HepG2 (cell line): ENCODE measurements around the gene ZDHHC6. TPM values are rescaled to one million over a fixed set of nuclear protein-coding genes. Genes with fewer than 3 reads are reported as not detected.
A peak's percentile ranks its signal among the peaks of the same experiment; 100 is the strongest.

Source experiments
- ADNP ChIP-seq: sonication (generic); formaldehyde crosslinking; IDR thresholded peaks from 2 replicates; pipeline ENCODE4 v1.4.0; 2020; ENCODE audit warnings: missing genetic modification reagents
- AKAP8 ChIP-seq: sonication (generic); formaldehyde crosslinking; IDR thresholded peaks from 2 replicates; pipeline ENCODE4 v1.5.1; 2020; ENCODE audit warnings: mild to moderate bottlenecking, missing genetic modification reagents
- HHEX ChIP-seq: IDR thresholded peaks from 2 replicates; pipeline ENCODE4 v1.6.1; 2016; ENCODE audit warnings: control low read depth
- KDM3A ChIP-seq: IDR thresholded peaks from 2 replicates; pipeline ENCODE4 v1.6.1; 2018; ENCODE audit warnings: low read depth, missing compliant biosample characterization
- MXD4 ChIP-seq: IDR thresholded peaks from 2 replicates; pipeline ENCODE4 v1.6.1; 2016; ENCODE audit warnings: mild to moderate bottlenecking, missing biosample characterization, missing genetic modification reagents
- NCOR1 ChIP-seq: fragments of 200-600 bp; sonication (generic); IDR thresholded peaks from 2 replicates; pipeline ENCODE4 v1.7.0; 2017; ENCODE audit warnings: antibody characterized with exemption, low read length, borderline replicate concordance
- RARG ChIP-seq: sonication (generic); formaldehyde crosslinking; IDR thresholded peaks from 2 replicates; pipeline ENCODE4 v1.4.0; 2020; ENCODE audit warnings: low read depth, mild to moderate bottlenecking, missing genetic modification reagents
- RCOR2 ChIP-seq: IDR thresholded peaks from 2 replicates; pipeline ENCODE4 v1.6.1; 2016; ENCODE audit warnings: missing biosample characterization, missing genetic modification reagents
- RORA ChIP-seq: sonication (generic); formaldehyde crosslinking; IDR thresholded peaks from 2 replicates; pipeline ENCODE4 v1.5.0; 2020; ENCODE audit warnings: mild to moderate bottlenecking, missing genetic modification reagents, moderate library complexity
- SMAD1 ChIP-seq: sonication (generic); formaldehyde crosslinking; IDR thresholded peaks from 2 replicates; pipeline ENCODE4 v1.4.0; 2020; ENCODE audit warnings: missing genetic modification reagents, low read depth, mild to moderate bottlenecking, borderline replicate concordance
- SMAD9 ChIP-seq: sonication (generic); formaldehyde crosslinking; IDR thresholded peaks from 2 replicates; pipeline ENCODE4 v1.5.1; 2020; ENCODE audit warnings: mild to moderate bottlenecking, missing genetic modification reagents
- TARDBP ChIP-seq: sonication (generic); formaldehyde crosslinking; IDR thresholded peaks from 2 replicates; pipeline ENCODE4 v1.8.0; 2022; ENCODE audit warnings: mild to moderate bottlenecking, missing genetic modification reagents
- TCF7 ChIP-seq: sonication (generic); IDR thresholded peaks from 2 replicates; pipeline ENCODE4 v1.6.1; 2016; ENCODE audit warnings: antibody characterized with exemption, low read depth
- TGIF2 ChIP-seq: IDR thresholded peaks from 2 replicates; pipeline ENCODE4 v1.6.1; 2016; ENCODE audit warnings: control low read depth, missing compliant biosample characterization
- TRIM24 ChIP-seq: sonication (generic); formaldehyde crosslinking; IDR thresholded peaks from 2 replicates; pipeline ENCODE4 v1.8.0; 2022; ENCODE audit warnings: mild to moderate bottlenecking, missing genetic modification reagents
- ZNF138 ChIP-seq: sonication (generic); formaldehyde crosslinking; IDR thresholded peaks from 2 replicates; pipeline ENCODE4 v1.5.0; 2020; ENCODE audit warnings: mild to moderate bottlenecking, low read depth, missing genetic modification reagents
- ZNF547 ChIP-seq: sonication (generic); formaldehyde crosslinking; IDR thresholded peaks from 2 replicates; pipeline ENCODE4 v1.5.1; 2020; ENCODE audit warnings: mild to moderate bottlenecking, missing genetic modification reagents
- ZNF772 ChIP-seq: sonication (generic); formaldehyde crosslinking; IDR thresholded peaks from 2 replicates; pipeline ENCODE4 v1.5.0; 2020; ENCODE audit warnings: mild to moderate bottlenecking, missing genetic modification reagents
- polyA plus RNA-seq, 8 experiments: library from polyadenylated mRNA; depleted of rRNA in 3 of 8; stranded (reverse) in 7 of 8; unstranded in 1 of 8; fragments of >200 nt; fragmentation: Illumina TruSeq in 4 of 8; extraction: Trizol in 4 of 8; gene quantifications; 2 replicates each; pipeline versions ENCODE4 v1.2.1 to v1.2.3, GENCODE V29; 2011 to 2016; ENCODE audit warnings: low read depth in 4 of 8, missing spikeins in 1 of 8, mixed read lengths in 1 of 8; ENCODE audit not compliant: insufficient read depth in 1 of 8
- total RNA-seq, 5 experiments: library from RNA; depleted of rRNA; stranded (reverse); fragments of >200 nt; fragmentation: Illumina TruSeq; extraction: Trizol; gene quantifications; 2 replicates each; pipeline ENCODE4 v1.2.3, GENCODE V29; 2016; ENCODE audit warnings: low read depth in 1 of 5
- TF ChIP-seq, protein P1 (sequence below): sonication (generic); formaldehyde crosslinking; IDR thresholded peaks from 2 replicates; pipeline ENCODE4 v1.5.0; 2020; ENCODE audit warnings: missing genetic modification reagents
- TF ChIP-seq, protein P2 (sequence below): sonication (generic); formaldehyde crosslinking; conservative IDR thresholded peaks from 2 replicates; pipeline ENCODE4 v1.4.0; 2020; ENCODE audit warnings: missing genetic modification reagents
- TF ChIP-seq, protein P3 (sequence below): sonication (generic); formaldehyde crosslinking; IDR thresholded peaks from 2 replicates; pipeline ENCODE4 v1.5.0; 2020; ENCODE audit warnings: missing genetic modification reagents
- TF ChIP-seq, protein P4 (sequence below): sonication (generic); formaldehyde crosslinking; IDR thresholded peaks from 2 replicates; pipeline ENCODE4 v1.5.0; 2020; ENCODE audit warnings: missing genetic modification reagents, mild to moderate bottlenecking, borderline replicate concordance
- TF ChIP-seq, protein P5 (sequence below): sonication (generic); formaldehyde crosslinking; IDR thresholded peaks from 2 replicates; pipeline ENCODE4 v1.5.1; 2020; ENCODE audit warnings: mild to moderate bottlenecking, missing genetic modification reagents, borderline replicate concordance

Gene ZDHHC6
- total and polyA plus RNA-seq, 2 of the 13 experiments (the other 11 are each of a cell fraction or from before 2014, with no cell fraction given), result 20.9 to 49.4 TPM

DNA sequence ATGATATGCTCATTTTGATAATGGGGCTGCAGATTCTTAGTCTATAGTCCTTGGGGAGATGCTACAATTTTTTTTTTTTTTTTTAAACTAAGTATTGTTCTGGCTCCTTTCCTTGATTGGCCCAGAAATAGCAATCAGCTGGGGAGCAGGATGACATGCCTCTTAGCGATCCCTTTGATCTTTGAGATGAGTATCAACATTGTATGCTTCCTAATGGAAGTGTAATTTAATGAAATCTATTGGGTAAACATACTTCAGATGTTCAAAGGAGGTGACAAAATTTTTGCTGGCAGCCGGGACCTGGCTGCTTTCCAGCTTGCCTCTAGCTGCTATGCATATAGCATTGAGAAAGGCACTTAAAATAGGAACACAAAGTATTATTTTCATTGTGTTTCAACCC lies 43.8 kb upstream of the ZDHHC6 start (continued):
- TF ChIP-seq, protein P1, sequence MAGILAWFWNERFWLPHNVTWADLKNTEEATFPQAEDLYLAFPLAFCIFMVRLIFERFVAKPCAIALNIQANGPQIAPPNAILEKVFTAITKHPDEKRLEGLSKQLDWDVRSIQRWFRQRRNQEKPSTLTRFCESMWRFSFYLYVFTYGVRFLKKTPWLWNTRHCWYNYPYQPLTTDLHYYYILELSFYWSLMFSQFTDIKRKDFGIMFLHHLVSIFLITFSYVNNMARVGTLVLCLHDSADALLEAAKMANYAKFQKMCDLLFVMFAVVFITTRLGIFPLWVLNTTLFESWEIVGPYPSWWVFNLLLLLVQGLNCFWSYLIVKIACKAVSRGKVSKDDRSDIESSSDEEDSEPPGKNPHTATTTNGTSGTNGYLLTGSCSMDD (CRISPR knock-in tag), result no peak
- TF ChIP-seq MXD4 (CRISPR knock-in tag) (no peak), ZNF772 (CRISPR knock-in tag) (no peak), RCOR2 (CRISPR knock-in tag) (0 out of 2 replicates have a peak, but pooled peaks have one; percentile 32), KDM3A (CRISPR knock-in tag) (no peak), TCF7 (peak; percentile 98), AKAP8 (CRISPR knock-in tag) (no peak), TRIM24 (CRISPR knock-in tag) (no peak), HHEX (CRISPR knock-in tag) (0 out of 2 replicates have a peak, but pooled peaks have one; percentile 59), RARG (no peak), RORA (CRISPR knock-in tag) (no peak), TGIF2 (CRISPR knock-in tag) (no peak), ZNF138 (CRISPR knock-in tag) (no peak), SMAD1 (CRISPR knock-in tag) (no peak), ZNF547 (CRISPR knock-in tag) (no peak), SMAD9 (CRISPR knock-in tag) (no peak), NCOR1 (peak; percentile 77; the same call in 1 of the 2 replicates), TARDBP (CRISPR knock-in tag) (no peak; the same call in 1 of the 2 replicates), ADNP (CRISPR knock-in tag) (no peak)
- TF ChIP-seq, protein P2, sequence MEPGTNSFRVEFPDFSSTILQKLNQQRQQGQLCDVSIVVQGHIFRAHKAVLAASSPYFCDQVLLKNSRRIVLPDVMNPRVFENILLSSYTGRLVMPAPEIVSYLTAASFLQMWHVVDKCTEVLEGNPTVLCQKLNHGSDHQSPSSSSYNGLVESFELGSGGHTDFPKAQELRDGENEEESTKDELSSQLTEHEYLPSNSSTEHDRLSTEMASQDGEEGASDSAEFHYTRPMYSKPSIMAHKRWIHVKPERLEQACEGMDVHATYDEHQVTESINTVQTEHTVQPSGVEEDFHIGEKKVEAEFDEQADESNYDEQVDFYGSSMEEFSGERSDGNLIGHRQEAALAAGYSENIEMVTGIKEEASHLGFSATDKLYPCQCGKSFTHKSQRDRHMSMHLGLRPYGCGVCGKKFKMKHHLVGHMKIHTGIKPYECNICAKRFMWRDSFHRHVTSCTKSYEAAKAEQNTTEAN, result 0 out of 2 replicates have a peak, but pooled peaks have one; percentile 21
- TF ChIP-seq, protein P3, sequence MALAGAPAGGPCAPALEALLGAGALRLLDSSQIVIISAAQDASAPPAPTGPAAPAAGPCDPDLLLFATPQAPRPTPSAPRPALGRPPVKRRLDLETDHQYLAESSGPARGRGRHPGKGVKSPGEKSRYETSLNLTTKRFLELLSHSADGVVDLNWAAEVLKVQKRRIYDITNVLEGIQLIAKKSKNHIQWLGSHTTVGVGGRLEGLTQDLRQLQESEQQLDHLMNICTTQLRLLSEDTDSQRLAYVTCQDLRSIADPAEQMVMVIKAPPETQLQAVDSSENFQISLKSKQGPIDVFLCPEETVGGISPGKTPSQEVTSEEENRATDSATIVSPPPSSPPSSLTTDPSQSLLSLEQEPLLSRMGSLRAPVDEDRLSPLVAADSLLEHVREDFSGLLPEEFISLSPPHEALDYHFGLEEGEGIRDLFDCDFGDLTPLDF (CRISPR knock-in tag), result no peak
- TF ChIP-seq, protein P4, sequence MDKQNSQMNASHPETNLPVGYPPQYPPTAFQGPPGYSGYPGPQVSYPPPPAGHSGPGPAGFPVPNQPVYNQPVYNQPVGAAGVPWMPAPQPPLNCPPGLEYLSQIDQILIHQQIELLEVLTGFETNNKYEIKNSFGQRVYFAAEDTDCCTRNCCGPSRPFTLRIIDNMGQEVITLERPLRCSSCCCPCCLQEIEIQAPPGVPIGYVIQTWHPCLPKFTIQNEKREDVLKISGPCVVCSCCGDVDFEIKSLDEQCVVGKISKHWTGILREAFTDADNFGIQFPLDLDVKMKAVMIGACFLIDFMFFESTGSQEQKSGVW (CRISPR knock-in tag), result no peak
- TF ChIP-seq, protein P5, sequence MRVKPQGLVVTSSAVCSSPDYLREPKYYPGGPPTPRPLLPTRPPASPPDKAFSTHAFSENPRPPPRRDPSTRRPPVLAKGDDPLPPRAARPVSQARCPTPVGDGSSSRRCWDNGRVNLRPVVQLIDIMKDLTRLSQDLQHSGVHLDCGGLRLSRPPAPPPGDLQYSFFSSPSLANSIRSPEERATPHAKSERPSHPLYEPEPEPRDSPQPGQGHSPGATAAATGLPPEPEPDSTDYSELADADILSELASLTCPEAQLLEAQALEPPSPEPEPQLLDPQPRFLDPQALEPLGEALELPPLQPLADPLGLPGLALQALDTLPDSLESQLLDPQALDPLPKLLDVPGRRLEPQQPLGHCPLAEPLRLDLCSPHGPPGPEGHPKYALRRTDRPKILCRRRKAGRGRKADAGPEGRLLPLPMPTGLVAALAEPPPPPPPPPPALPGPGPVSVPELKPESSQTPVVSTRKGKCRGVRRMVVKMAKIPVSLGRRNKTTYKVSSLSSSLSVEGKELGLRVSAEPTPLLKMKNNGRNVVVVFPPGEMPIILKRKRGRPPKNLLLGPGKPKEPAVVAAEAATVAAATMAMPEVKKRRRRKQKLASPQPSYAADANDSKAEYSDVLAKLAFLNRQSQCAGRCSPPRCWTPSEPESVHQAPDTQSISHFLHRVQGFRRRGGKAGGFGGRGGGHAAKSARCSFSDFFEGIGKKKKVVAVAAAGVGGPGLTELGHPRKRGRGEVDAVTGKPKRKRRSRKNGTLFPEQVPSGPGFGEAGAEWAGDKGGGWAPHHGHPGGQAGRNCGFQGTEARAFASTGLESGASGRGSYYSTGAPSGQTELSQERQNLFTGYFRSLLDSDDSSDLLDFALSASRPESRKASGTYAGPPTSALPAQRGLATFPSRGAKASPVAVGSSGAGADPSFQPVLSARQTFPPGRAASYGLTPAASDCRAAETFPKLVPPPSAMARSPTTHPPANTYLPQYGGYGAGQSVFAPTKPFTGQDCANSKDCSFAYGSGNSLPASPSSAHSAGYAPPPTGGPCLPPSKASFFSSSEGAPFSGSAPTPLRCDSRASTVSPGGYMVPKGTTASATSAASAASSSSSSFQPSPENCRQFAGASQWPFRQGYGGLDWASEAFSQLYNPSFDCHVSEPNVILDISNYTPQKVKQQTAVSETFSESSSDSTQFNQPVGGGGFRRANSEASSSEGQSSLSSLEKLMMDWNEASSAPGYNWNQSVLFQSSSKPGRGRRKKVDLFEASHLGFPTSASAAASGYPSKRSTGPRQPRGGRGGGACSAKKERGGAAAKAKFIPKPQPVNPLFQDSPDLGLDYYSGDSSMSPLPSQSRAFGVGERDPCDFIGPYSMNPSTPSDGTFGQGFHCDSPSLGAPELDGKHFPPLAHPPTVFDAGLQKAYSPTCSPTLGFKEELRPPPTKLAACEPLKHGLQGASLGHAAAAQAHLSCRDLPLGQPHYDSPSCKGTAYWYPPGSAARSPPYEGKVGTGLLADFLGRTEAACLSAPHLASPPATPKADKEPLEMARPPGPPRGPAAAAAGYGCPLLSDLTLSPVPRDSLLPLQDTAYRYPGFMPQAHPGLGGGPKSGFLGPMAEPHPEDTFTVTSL (CRISPR knock-in tag), result peak; percentile 52; the same call in 1 of the 2 replicates
